Neural cell (in vitro differentiated cells): ENCODE measurements around the gene MYOF.

Experiments used
- CTCF ChIP-seq: fragments of 450-650 bp; IDR thresholded peaks from 2 replicates; pipeline ENCODE4 v1.5.1; 2014; ENCODE audit warnings: antibody characterized with exemption, mild to moderate bottlenecking, moderate library complexity; ENCODE audit not compliant: poor library complexity, severe bottlenecking
- EP300 ChIP-seq: fragments of 450-650 bp; conservative IDR thresholded peaks from 2 replicates; pipeline ENCODE4 v1.6.1; 2014; ENCODE audit warnings: antibody characterized with exemption, mild to moderate bottlenecking, moderate library complexity; ENCODE audit not compliant: poor library complexity, severe bottlenecking
- TAF1 ChIP-seq: IDR thresholded peaks from 2 replicates; pipeline ENCODE4 v1.6.1; 2012; ENCODE audit warnings: low read depth

GRCh38 chr10:93336678-93337077 is 145.5 kb downstream of the MYOF start:
- TF ChIP-seq EP300: no peak
- no peak for TF ChIP-seq CTCF
- TF ChIP-seq TAF1: no peak
